Body of pancreas (tissue), 4 donors: Measurements from ENCODE around the gene SLC22A14. TPM values are rescaled to one million over a fixed set of nuclear protein-coding genes. Genes with fewer than 3 reads are reported as not detected.

ENCODE experiments used
- ATAC-seq: fragments of 150-250 bp; one replicate; pipeline ENCODE4 v1.9.1; 2016
- DNase-seq, 4 donors: peaks; one replicate each; pipeline ENCODE4 v3.0.0-alpha.2; 2019
- H3K27ac ChIP-seq, 4 donors: fragments of 200-600 bp; sonication (generic); 1 replicate in 3 of 4; 2 replicates in 1 of 4; pipeline versions ENCODE4 v1.5.1 to v1.6.1; 2016 to 2019; ENCODE audit warnings: mild to moderate bottlenecking in 1 of 4, mixed read lengths in 1 of 4, moderate library complexity in 1 of 4
- H3K27me3 ChIP-seq, 2 donors: fragments of 200-600 bp; sonication (generic); one replicate each; pipeline ENCODE4 v1.6.0; 2016; ENCODE audit warnings: mild to moderate bottlenecking in 1 of 2
- H3K36me3 ChIP-seq, 2 donors: fragments of 200-600 bp; sonication (generic); replicated peaks in 1 of 2; 2 replicates each; pipeline ENCODE4 v1.5.1; 2016; ENCODE audit warnings: low read depth in 2 of 2; ENCODE audit not compliant: insufficient read depth in 1 of 2
- H3K4me1 ChIP-seq: fragments of 200-600 bp; sonication (generic); one replicate; pipeline ENCODE4 v1.6.0; 2016
- H3K4me3 ChIP-seq, 2 donors: fragments of 200-600 bp; sonication (generic); 1 replicate in 1 of 2; 2 replicates in 1 of 2; pipeline ENCODE4 v1.5.1; 2016 to 2019
- H3K9me3 ChIP-seq, 3 donors: fragments of 200-600 bp; sonication (generic); 1 replicate in 2 of 3; 2 replicates in 1 of 3; pipeline ENCODE4 v1.5.1; 2016
- POLR2A ChIP-seq, 3 donors: fragments of 450-650 bp; IDR thresholded peaks; one replicate each; pipeline ENCODE4 v1.6.1; 2016; ENCODE audit warnings: antibody characterized with exemption in 3 of 3, mild to moderate bottlenecking in 2 of 3
- WGBS, 2 donors: methylation state at CpG; one replicate each; pipeline ENCODE4 v1.1.5; 2017; 5-methylcytosine and 5-hydroxymethylcytosine counted together
- intact Hi-C: fragments of 100-400 bp; cut with DNase I; formaldehyde crosslinking; loops from one replicate; pipeline ENCODE4 v1.15.1; 2023
- total RNA-seq, 2 donors: library from RNA; depleted of rRNA; stranded (reverse); fragments of >200 nt; gene quantifications; one replicate each; pipeline ENCODE4 v1.1.0, GENCODE V29; 2016
- TF ChIP-seq, protein P1 (sequence below), 7 experiments: fragments of 450-650 bp in 4 of 7; fragments of 200-600 bp in 3 of 7; sonication (generic) in 3 of 7; IDR thresholded peaks; one replicate each; pipeline ENCODE4 v1.5.1; 2016 to 2019; ENCODE audit warnings: antibody characterized with exemption in 7 of 7

The SLC22A14 gene
- total RNA-seq, 2 donors from 2014 or later: not detected

DNA sequence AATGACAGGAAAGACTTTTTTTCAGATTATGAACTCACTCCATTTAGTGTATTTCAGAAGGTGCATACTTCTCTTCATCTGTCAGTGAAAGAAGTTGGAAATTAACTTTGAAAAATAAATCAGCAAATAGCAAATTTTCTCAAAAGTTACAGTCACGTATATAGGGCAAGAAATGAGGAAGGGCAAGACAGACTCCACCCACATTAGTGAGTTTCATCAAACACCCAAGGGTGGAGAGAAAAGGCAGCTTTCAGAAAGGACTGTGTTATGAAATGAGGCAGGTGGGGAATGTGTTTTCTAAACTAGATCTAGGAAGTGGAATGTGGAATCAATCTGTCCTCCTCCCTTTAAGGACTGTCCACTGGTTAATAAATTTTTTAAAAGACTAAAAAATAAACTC lies 13.6 kb upstream of the SLC22A14 start:
- Histone ChIP-seq H3K27ac (no peak overlapping the region), H3K4me1 (peaks cover 26% of the 10 kb centered on the region), H3K9me3 (no peaks in the 10 kb centered on the region), H3K36me3 (no peaks in the 10 kb centered on the region), H3K27me3 (no peaks in the 10 kb centered on the region), H3K4me3 (no peak overlapping the region)
- WGBS, 2 donors: 56 to 92% methylated on average over 1 of the region's 1 CpG
- no peak for TF ChIP-seq POLR2A (IDR thresholded peaks at IDR 0.05)
- TF ChIP-seq, protein P1, sequence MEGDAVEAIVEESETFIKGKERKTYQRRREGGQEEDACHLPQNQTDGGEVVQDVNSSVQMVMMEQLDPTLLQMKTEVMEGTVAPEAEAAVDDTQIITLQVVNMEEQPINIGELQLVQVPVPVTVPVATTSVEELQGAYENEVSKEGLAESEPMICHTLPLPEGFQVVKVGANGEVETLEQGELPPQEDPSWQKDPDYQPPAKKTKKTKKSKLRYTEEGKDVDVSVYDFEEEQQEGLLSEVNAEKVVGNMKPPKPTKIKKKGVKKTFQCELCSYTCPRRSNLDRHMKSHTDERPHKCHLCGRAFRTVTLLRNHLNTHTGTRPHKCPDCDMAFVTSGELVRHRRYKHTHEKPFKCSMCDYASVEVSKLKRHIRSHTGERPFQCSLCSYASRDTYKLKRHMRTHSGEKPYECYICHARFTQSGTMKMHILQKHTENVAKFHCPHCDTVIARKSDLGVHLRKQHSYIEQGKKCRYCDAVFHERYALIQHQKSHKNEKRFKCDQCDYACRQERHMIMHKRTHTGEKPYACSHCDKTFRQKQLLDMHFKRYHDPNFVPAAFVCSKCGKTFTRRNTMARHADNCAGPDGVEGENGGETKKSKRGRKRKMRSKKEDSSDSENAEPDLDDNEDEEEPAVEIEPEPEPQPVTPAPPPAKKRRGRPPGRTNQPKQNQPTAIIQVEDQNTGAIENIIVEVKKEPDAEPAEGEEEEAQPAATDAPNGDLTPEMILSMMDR (IDR thresholded peaks at IDR 0.05): no peak
- intact Hi-C loops: no loop called here
- no peak for ATAC-seq
- DNase-seq: no peak

DNA sequence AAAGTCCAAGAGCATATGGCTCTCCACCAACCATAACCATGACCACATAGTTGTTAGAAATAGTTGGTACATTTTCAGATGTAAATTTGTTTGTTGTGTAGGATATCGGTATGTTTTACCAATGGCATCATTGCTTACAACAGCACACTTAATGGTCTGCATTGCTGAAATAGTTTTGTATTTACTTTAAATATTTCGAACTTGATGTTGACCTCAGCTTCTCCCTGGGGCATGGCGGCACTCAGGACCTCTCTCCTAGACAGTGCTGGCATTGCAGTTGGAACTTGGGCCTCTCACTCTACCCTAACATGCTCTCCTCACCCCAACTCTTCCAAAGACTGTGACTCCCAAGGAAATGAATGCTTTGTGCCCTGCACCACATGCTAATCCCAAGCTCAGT lies 11.5 kb upstream of the SLC22A14 start:
- no peaks in the 10 kb centered on the region for H3K36me3 ChIP-seq
- no peak overlapping the region for H3K27ac ChIP-seq
- H3K9me3 ChIP-seq: no peaks in the 10 kb centered on the region
- no peak overlapping the region for H3K4me3 ChIP-seq
- DNase-seq (no peak), ATAC-seq (no peak)
- TF ChIP-seq, protein P1 (IDR thresholded peaks at IDR 0.05): no peak
- no peak for TF ChIP-seq POLR2A (IDR thresholded peaks at IDR 0.05)
- 80 to 95% methylated on average over 3 of the region's 3 CpGs for WGBS, 2 donors
- no peaks in the 10 kb centered on the region for H3K27me3 ChIP-seq
- H3K4me1 ChIP-seq: peaks cover 11% of the 10 kb centered on the region
- intact Hi-C loops: no loop called here

DNA sequence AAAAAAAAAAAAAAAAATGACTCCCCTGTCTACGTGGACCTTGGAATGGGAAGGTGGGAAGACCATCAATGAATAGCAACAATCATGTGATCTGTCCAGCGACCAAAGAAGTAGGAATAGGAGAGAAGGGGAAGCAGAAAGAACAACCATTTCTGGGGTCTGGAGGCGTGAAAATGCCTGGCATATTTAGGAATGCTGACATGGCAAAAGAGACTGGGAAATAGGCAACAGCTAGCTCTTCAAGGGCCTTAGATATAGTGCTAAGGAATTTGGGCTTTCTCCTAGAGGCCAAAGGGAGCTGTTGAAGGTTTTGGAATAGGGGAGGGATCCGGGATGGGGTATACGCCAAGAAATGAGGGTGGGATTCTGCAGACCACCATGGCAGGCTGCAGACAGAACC lies 10.5 kb upstream of the SLC22A14 start:
- Histone ChIP-seq H3K9me3 (no peaks in the 10 kb centered on the region), H3K4me1 (peaks cover 3% of the 10 kb centered on the region), H3K36me3 (no peaks in the 10 kb centered on the region), H3K4me3 (no peak overlapping the region), H3K27ac (no peak overlapping the region), H3K27me3 (no peaks in the 10 kb centered on the region)
- DNase-seq (no peak), ATAC-seq (no peak)
- 89 to 90% methylated on average over 5 of the region's 5 CpGs for WGBS, 2 donors
- intact Hi-C loops: no loop called here
- TF ChIP-seq POLR2A (IDR thresholded peaks at IDR 0.05): no peak
- TF ChIP-seq, protein P1 (IDR thresholded peaks at IDR 0.05): no peak

DNA sequence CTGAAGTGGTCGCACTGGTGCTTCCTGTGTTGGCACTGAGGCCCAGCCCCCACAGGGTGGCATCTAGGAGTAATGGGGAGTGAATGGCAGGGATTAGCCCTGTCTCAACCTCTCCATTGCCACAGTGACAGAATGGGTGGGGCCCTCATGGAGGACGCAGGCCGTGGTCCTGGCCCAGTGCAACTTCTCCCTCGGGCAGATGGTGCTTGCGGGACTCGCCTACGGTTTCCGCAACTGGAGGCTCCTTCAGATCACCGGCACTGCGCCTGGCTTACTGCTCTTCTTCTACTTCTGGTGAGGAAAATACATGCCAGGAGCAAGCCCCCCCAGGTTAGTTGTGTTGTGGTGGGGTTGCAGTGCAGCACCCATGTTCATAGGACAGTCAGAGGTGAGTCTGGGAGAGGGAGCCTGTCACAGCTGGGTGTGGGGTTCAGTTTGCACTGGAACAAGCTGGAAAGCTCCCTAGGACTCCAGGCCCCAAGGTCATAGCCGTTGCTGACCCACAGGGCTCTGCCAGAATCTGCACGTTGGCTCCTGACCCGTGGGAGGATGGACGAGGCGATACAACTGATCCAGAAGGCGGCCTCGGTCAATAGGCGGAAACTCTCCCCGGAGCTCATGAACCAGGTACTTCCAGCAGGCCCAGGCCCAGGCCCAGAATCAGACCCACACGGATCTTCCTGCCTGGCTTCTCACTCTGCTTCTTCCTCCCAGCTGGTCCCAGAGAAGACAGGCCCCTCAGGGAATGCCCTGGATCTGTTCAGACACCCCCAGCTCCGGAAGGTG lies 7.0 kb upstream of the SLC22A14 start:
- DNase-seq (peak in 2 of 4 donors; percentile 13 to 28), ATAC-seq (no peak)
- no peak overlapping the region for H3K27ac ChIP-seq
- intact Hi-C loops: no loop called here
- 81 to 95% methylated on average over 8 to 21 of the region's 21 CpGs for WGBS, 2 donors
- no peaks in the 10 kb centered on the region for H3K27me3 ChIP-seq
- no peaks in the 10 kb centered on the region for H3K36me3 ChIP-seq
- no peaks in the 10 kb centered on the region for H3K4me1 ChIP-seq
- no peaks in the 10 kb centered on the region for H3K9me3 ChIP-seq
- TF ChIP-seq, protein P1 (IDR thresholded peaks at IDR 0.05): no peak
- TF ChIP-seq POLR2A (IDR thresholded peaks at IDR 0.05): no peak
- no peak overlapping the region for H3K4me3 ChIP-seq

DNA sequence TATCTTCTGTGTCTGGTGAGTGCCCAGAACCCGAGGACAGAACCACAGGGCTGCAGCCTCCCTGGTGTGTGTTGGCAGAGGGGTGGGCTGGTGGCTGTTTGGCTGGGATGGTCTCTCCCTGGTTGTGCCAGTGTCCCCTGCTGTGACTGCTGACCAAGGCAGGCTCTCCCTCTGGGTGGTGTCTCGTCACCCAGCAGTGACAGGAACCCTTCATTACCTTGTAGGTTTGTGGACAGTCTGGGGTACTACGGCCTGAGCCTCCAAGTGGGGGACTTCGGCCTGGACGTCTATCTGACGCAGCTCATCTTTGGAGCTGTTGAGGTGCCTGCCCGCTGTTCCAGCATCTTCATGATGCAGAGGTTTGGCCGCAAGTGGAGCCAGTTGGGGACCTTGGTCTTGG lies 6.4 kb upstream of the SLC22A14 start:
- Histone ChIP-seq H3K36me3 (no peaks in the 10 kb centered on the region), H3K27ac (no peak overlapping the region), H3K27me3 (no peaks in the 10 kb centered on the region), H3K4me3 (no peak overlapping the region), H3K4me1 (no peaks in the 10 kb centered on the region), H3K9me3 (no peaks in the 10 kb centered on the region)
- no peak for ATAC-seq
- intact Hi-C loops: no loop called here
- no peak for DNase-seq
- WGBS, 2 donors: 91% methylated on average over 8 of the region's 8 CpGs; no CpG with 5 or more reads in 1 of the 2 donors
- no peak for TF ChIP-seq POLR2A (IDR thresholded peaks at IDR 0.05)
